ENCODE data around the gene SERPINA10.
"Not testable (repeated sequence)": the region's sequence is repeated elsewhere in the genome, so short reads cannot be mapped to it uniquely, and the experiment has no call there.

Gene SERPINA10

DNA sequence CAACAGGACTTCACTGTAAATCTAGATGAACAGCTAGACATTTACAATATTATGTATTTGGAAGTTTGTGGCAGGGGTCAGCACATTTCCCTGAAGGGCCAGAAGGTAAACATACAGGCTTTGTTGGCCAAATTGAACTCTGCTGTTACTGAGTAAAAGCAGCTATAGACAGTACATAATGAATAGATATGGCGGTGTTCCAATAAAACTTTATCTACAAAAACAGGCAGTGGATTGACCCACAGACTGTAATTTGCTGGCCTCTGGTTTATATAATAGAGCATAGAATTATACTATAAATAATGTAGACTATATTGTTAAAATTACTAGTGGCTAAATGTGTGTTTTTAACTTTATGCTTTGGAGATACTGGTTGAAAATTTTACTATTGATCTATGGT lies 25.7 kb downstream of the SERPINA10 start:
- Histone ChIP-seq H3K4me1 (ENCODE audit: insufficient read depth, low read length) (no peaks in the 10 kb centered on the region), H3K79me2 (ENCODE audit: insufficient read depth, low read length) (no peaks in the 10 kb centered on the region), H3K9ac (ENCODE audit: low read depth, low read length) (no peak overlapping the region), H3K27ac (ENCODE audit: low read length) (no peak overlapping the region), H2AFZ (ENCODE audit: low read depth, low read length) (no peak overlapping the region), H3K27me3 (ENCODE audit: insufficient read depth, low read length, poor library complexity) (no peaks in the 10 kb centered on the region), H3K9me3 (ENCODE audit: insufficient read depth, low read length, severe bottlenecking) (no peaks in the 10 kb centered on the region), H3K4me3 (ENCODE audit: low read depth in 1 of 2, low read length in 2 of 2) (no peak overlapping the region), H3K36me3 (ENCODE audit: insufficient read depth, low read length) (no peaks in the 10 kb centered on the region), H4K20me1 (ENCODE audit: insufficient read depth, low read length) (no peaks in the 10 kb centered on the region), H3K4me2 (ENCODE audit: insufficient read depth, low read length) (no peak overlapping the region)
- TF ChIP-seq EZH2 (IDR thresholded peaks at IDR 0.05; ENCODE audit: borderline replicate concordance, low read depth, low read length, severe bottlenecking), result no peak
- TF ChIP-seq, protein P1, sequence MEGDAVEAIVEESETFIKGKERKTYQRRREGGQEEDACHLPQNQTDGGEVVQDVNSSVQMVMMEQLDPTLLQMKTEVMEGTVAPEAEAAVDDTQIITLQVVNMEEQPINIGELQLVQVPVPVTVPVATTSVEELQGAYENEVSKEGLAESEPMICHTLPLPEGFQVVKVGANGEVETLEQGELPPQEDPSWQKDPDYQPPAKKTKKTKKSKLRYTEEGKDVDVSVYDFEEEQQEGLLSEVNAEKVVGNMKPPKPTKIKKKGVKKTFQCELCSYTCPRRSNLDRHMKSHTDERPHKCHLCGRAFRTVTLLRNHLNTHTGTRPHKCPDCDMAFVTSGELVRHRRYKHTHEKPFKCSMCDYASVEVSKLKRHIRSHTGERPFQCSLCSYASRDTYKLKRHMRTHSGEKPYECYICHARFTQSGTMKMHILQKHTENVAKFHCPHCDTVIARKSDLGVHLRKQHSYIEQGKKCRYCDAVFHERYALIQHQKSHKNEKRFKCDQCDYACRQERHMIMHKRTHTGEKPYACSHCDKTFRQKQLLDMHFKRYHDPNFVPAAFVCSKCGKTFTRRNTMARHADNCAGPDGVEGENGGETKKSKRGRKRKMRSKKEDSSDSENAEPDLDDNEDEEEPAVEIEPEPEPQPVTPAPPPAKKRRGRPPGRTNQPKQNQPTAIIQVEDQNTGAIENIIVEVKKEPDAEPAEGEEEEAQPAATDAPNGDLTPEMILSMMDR (IDR thresholded peaks at IDR 0.05; ENCODE audit: borderline replicate concordance, extremely low read depth, low read length, poor library complexity, severe bottlenecking), result no peak
- ATAC-seq (ENCODE audit: insufficient read depth, low read depth) (no peak), DNase-seq (no peak)

DNA sequence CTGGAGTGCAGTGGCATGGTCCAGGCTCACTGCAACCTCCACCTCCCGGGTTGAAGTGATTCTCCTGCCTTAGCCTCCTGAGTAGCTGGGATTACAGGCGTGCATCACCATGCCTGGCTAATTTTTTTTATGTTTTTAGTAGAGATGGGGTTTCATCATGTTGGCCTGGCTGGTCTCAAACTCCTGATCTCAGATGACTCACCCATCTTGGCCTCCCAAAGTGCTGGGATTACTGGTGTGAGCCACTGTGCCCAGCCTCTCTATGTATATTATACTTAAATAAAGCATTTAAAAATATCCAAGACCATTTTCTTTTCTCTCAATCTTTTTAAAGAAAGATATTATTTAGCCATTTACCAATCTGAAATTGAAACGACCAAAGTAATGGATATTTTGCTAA lies 28.9 kb downstream of the SERPINA10 start:
- not testable (repeated sequence) for H3K4me2 ChIP-seq (ENCODE audit: insufficient read depth, low read length); H3K79me2 ChIP-seq (ENCODE audit: insufficient read depth, low read length); H3K4me1 ChIP-seq (ENCODE audit: insufficient read depth, low read length); H3K4me3 ChIP-seq (ENCODE audit: low read depth in 1 of 2, low read length in 2 of 2); H3K9ac ChIP-seq (ENCODE audit: low read depth, low read length); H4K20me1 ChIP-seq (ENCODE audit: insufficient read depth, low read length); H2AFZ ChIP-seq (ENCODE audit: low read depth, low read length); ATAC-seq (ENCODE audit: insufficient read depth, low read depth); H3K9me3 ChIP-seq (ENCODE audit: insufficient read depth, low read length, severe bottlenecking); H3K27ac ChIP-seq (ENCODE audit: low read length); DNase-seq; H3K36me3 ChIP-seq (ENCODE audit: insufficient read depth, low read length); H3K27me3 ChIP-seq (ENCODE audit: insufficient read depth, low read length, poor library complexity)

DNA sequence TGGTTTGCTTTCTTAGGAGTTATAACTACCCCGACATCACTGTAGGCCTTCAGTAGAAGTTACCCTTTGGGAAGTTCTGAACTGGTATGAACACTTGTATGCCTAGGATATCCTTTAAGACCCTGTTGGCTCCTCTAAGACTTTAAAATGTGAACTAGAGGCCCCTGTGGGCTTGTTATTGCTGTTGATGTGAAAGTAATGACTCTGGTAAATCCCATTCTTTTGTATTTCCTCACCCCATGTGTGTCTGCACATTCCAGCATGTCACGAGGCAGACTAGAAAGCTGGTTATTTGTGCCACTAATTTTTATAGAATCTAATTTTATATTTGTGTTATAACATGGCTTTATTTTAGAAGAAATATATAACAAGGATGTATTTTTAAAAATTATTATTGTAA lies 48.9 kb downstream of the SERPINA10 start:
- DNase-seq (no peak), ATAC-seq (ENCODE audit: insufficient read depth, low read depth) (no peak)
- Histone ChIP-seq H3K9ac (ENCODE audit: low read depth, low read length) (no peak overlapping the region), H3K27me3 (ENCODE audit: insufficient read depth, low read length, poor library complexity) (peaks cover 12% of the 10 kb centered on the region), H3K9me3 (ENCODE audit: insufficient read depth, low read length, severe bottlenecking) (no peaks in the 10 kb centered on the region), H3K4me2 (ENCODE audit: insufficient read depth, low read length) (no peak overlapping the region), H4K20me1 (ENCODE audit: insufficient read depth, low read length) (no peaks in the 10 kb centered on the region), H3K79me2 (ENCODE audit: insufficient read depth, low read length) (no peaks in the 10 kb centered on the region), H3K4me3 (ENCODE audit: low read depth in 1 of 2, low read length in 2 of 2) (no peak overlapping the region), H3K4me1 (ENCODE audit: insufficient read depth, low read length) (no peaks in the 10 kb centered on the region), H2AFZ (ENCODE audit: low read depth, low read length) (no peak overlapping the region), H3K36me3 (ENCODE audit: insufficient read depth, low read length) (no peaks in the 10 kb centered on the region), H3K27ac (ENCODE audit: low read length) (no peak overlapping the region)
- TF ChIP-seq, protein P1 (IDR thresholded peaks at IDR 0.05; ENCODE audit: borderline replicate concordance, extremely low read depth, low read length, poor library complexity, severe bottlenecking), result no peak
- TF ChIP-seq EZH2 (IDR thresholded peaks at IDR 0.05; ENCODE audit: borderline replicate concordance, low read depth, low read length, severe bottlenecking), result no peak

DNA sequence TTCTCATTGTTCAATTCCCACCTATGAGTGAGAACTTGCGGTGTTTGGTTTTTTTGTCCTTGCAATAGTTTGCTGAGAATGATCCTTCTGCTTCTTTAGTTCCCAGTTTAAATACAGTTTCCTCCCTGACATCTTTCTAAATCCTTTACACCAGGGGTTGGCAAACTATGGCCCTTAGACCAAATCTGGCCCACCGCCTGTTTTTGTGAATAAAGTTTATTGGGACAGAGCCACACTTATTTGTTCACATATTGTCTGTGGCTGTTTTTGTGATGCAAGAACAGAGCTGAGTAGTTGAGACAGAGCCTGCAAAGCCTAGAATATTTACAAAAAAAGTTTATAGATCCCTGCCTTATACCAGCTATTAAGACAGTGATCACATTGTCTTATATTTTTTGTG lies 53.7 kb downstream of the SERPINA10 start:
- H3K79me2 ChIP-seq (ENCODE audit: insufficient read depth, low read length), result no peaks in the 10 kb centered on the region
- H3K27me3 ChIP-seq (ENCODE audit: insufficient read depth, low read length, poor library complexity), result peaks cover 9% of the 10 kb centered on the region
- H3K4me2 ChIP-seq (ENCODE audit: insufficient read depth, low read length), result no peak overlapping the region
- no peak overlapping the region for H3K27ac ChIP-seq (ENCODE audit: low read length)
- no peaks in the 10 kb centered on the region for H3K9me3 ChIP-seq (ENCODE audit: insufficient read depth, low read length, severe bottlenecking)
- DNase-seq, result no peak
- no peak overlapping the region for H2AFZ ChIP-seq (ENCODE audit: low read depth, low read length)
- TF ChIP-seq, protein P1 (IDR thresholded peaks at IDR 0.05; ENCODE audit: borderline replicate concordance, extremely low read depth, low read length, poor library complexity, severe bottlenecking), result no peak
- TF ChIP-seq EZH2 (IDR thresholded peaks at IDR 0.05; ENCODE audit: borderline replicate concordance, low read depth, low read length, severe bottlenecking), result no peak
- H4K20me1 ChIP-seq (ENCODE audit: insufficient read depth, low read length), result no peaks in the 10 kb centered on the region
- H3K4me1 ChIP-seq (ENCODE audit: insufficient read depth, low read length), result no peaks in the 10 kb centered on the region
- no peak overlapping the region for H3K4me3 ChIP-seq (ENCODE audit: low read depth in 1 of 2, low read length in 2 of 2)
- H3K9ac ChIP-seq (ENCODE audit: low read depth, low read length), result no peak overlapping the region
- H3K36me3 ChIP-seq (ENCODE audit: insufficient read depth, low read length), result no peaks in the 10 kb centered on the region
- ATAC-seq (ENCODE audit: insufficient read depth, low read depth), result no peak

Data from DND-41 (cell line).